Measurements from ENCODE around the gene RASGRF1.
"Not testable (repeated sequence)": the region's sequence is repeated elsewhere in the genome, so short reads cannot be mapped to it uniquely, and the experiment has no call there.

Gene RASGRF1

DNA sequence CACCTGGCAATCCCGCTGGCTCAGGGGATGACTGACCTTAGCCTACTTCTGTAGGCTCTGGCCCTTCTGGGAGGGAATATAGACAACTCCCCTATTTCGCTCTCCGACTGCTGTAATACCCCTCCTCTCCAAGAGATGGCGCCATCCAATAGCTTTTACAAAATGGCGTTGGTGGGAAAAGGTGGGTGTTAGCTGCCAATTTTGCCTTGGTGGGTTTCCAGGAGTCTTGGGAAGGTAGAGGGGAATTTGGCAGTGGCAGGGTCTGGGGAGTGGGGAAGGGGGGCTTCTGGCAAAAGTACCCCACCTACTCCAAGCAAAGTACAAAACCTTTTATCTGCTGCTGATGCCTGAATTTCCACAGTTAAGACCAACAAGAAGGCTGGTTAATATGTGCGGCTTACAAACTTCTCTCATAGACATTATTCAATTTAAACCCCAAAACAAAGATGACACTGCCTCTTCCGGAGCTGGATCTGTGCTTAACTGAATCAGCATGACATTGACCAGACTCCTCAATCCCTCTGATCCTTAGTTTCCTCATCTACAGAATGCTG is 62.1 kb downstream of the RASGRF1 start:
- H3K9me3 ChIP-seq (ENCODE audit: control insufficient read depth, low read length), result no peaks in the 10 kb centered on the region
- H3K27ac ChIP-seq, result no peak overlapping the region
- no peak overlapping the region for H3K9ac ChIP-seq
- TF ChIP-seq, protein P1, sequence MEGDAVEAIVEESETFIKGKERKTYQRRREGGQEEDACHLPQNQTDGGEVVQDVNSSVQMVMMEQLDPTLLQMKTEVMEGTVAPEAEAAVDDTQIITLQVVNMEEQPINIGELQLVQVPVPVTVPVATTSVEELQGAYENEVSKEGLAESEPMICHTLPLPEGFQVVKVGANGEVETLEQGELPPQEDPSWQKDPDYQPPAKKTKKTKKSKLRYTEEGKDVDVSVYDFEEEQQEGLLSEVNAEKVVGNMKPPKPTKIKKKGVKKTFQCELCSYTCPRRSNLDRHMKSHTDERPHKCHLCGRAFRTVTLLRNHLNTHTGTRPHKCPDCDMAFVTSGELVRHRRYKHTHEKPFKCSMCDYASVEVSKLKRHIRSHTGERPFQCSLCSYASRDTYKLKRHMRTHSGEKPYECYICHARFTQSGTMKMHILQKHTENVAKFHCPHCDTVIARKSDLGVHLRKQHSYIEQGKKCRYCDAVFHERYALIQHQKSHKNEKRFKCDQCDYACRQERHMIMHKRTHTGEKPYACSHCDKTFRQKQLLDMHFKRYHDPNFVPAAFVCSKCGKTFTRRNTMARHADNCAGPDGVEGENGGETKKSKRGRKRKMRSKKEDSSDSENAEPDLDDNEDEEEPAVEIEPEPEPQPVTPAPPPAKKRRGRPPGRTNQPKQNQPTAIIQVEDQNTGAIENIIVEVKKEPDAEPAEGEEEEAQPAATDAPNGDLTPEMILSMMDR (IDR thresholded peaks at IDR 0.05), result peak; percentile 50
- no peaks in the 10 kb centered on the region for H3K36me3 ChIP-seq (ENCODE audit: control insufficient read depth, insufficient read depth, low read length)
- H2AFZ ChIP-seq, result no peak overlapping the region
- H3K79me2 ChIP-seq, result no peaks in the 10 kb centered on the region
- H3K4me2 ChIP-seq (ENCODE audit: low read length), result no peak overlapping the region
- no peaks in the 10 kb centered on the region for H3K27me3 ChIP-seq (ENCODE audit: control insufficient read depth, insufficient read depth, low read length)
- H3K4me3 ChIP-seq (ENCODE audit: low read depth, low read length), result no peak overlapping the region
- H3K4me1 ChIP-seq, result no peaks in the 10 kb centered on the region

DNA sequence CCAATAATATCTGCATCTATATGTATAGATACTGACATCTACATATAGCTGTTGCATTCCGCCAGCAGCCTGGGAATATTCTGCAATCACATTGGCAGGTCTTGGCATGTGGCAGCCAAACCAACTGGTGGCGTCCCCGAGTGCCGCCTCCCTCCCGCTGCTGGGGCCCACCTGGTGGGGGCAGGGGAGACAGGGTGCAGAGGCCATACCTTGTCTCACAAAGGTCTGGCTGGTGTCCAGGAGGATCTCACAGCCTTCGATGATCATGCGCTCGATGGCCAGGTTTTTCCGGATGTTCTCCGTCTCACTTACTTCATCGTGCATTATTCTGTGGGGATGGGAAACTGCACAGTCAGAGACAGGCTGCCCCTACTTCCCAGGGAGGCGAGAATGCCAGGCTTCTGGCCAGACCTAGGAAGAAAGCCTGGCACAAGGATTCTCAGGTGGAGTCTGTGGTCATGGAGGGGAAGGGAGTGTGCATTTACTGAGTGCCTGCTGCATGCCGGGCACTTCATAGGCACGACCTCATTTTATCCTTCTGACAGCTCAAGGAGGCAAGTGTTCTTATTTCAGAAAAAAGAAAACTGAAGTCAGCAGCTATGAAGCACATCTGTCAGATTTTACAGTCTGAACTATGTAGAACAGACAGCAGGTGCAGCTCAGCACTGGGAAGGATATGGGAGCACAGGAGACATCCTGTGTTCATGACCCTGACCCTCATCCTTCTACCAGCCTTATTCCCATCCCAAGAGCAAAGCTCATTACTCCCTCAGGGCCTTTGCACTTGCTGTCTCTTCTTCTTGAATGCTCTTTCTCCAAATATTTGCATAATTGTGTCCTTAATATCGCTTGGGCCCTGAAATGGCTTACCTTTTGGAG is 62.8 kb downstream of the RASGRF1 start:
- no peaks in the 10 kb centered on the region for H3K9me3 ChIP-seq (ENCODE audit: control insufficient read depth, low read length)
- H3K9ac ChIP-seq, result no peak overlapping the region
- TF ChIP-seq, protein P1 (IDR thresholded peaks at IDR 0.05), result no peak
- no peaks in the 10 kb centered on the region for H3K36me3 ChIP-seq (ENCODE audit: control insufficient read depth, insufficient read depth, low read length)
- H3K79me2 ChIP-seq, result no peaks in the 10 kb centered on the region
- H3K4me1 ChIP-seq, result no peaks in the 10 kb centered on the region
- no peak overlapping the region for H3K4me2 ChIP-seq (ENCODE audit: low read length)
- no peaks in the 10 kb centered on the region for H3K27me3 ChIP-seq (ENCODE audit: control insufficient read depth, insufficient read depth, low read length)
- no peak overlapping the region for H3K4me3 ChIP-seq (ENCODE audit: low read depth, low read length)
- no peak overlapping the region for H3K27ac ChIP-seq
- H2AFZ ChIP-seq, result no peak overlapping the region

DNA sequence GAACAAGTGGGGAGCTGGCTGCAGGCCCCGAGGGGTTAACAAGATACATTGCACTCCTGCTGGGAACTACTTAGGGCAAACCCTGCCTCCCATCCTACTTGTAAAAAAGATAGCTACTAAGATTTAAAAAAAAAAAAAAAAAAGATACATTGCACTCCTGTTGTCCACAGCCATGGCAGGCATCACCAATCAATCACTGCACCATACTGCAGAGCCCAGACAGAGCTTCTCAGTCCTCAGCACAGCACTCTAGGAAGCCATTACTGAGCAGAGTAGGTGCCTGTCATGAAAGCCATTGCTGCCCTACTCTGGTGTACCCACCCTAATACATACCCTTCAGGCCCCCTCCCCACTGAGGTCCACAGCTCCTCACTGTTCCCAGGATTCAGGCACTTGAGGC is 64.8 kb downstream of the RASGRF1 start:
- no peaks in the 10 kb centered on the region for H3K79me2 ChIP-seq
- no peaks in the 10 kb centered on the region for H3K9me3 ChIP-seq (ENCODE audit: control insufficient read depth, low read length)
- no peaks in the 10 kb centered on the region for H3K27me3 ChIP-seq (ENCODE audit: control insufficient read depth, insufficient read depth, low read length)
- no peak overlapping the region for H3K9ac ChIP-seq
- H3K4me3 ChIP-seq (ENCODE audit: low read depth, low read length), result no peak overlapping the region
- no peaks in the 10 kb centered on the region for H3K4me1 ChIP-seq
- H3K4me2 ChIP-seq (ENCODE audit: low read length), result no peak overlapping the region
- H3K36me3 ChIP-seq (ENCODE audit: control insufficient read depth, insufficient read depth, low read length), result no peaks in the 10 kb centered on the region
- TF ChIP-seq, protein P1 (IDR thresholded peaks at IDR 0.05), result no peak
- no peak overlapping the region for H2AFZ ChIP-seq
- no peak overlapping the region for H3K27ac ChIP-seq

DNA sequence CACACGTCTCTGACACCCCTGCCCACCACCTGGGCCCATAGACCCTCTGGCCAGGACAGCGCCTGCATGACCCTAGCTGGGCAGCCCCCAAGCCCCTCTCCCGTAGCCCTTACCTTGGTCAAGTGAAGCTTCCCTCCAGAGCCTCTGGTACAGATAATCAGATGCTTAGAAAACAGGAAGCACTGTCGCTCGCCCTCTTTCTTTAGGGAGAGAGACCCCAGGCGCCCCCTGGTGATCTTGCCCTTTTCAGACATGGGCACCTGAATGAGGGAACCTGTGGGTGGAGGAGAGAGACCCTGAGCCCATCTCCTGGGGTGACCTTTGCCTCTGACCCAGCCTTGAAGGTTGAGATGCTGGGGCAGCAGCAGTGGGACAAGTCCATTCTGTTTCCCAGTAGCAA is 65.4 kb downstream of the RASGRF1 start:
- no peak overlapping the region for H3K4me2 ChIP-seq (ENCODE audit: low read length)
- no peak overlapping the region for H2AFZ ChIP-seq
- H3K27ac ChIP-seq, result no peak overlapping the region
- no peaks in the 10 kb centered on the region for H3K9me3 ChIP-seq (ENCODE audit: control insufficient read depth, low read length)
- no peaks in the 10 kb centered on the region for H3K4me1 ChIP-seq
- no peaks in the 10 kb centered on the region for H3K36me3 ChIP-seq (ENCODE audit: control insufficient read depth, insufficient read depth, low read length)
- TF ChIP-seq, protein P1 (IDR thresholded peaks at IDR 0.05), result no peak
- H3K27me3 ChIP-seq (ENCODE audit: control insufficient read depth, insufficient read depth, low read length), result no peaks in the 10 kb centered on the region
- no peaks in the 10 kb centered on the region for H3K79me2 ChIP-seq
- H3K9ac ChIP-seq, result no peak overlapping the region
- no peak overlapping the region for H3K4me3 ChIP-seq (ENCODE audit: low read depth, low read length)

DNA sequence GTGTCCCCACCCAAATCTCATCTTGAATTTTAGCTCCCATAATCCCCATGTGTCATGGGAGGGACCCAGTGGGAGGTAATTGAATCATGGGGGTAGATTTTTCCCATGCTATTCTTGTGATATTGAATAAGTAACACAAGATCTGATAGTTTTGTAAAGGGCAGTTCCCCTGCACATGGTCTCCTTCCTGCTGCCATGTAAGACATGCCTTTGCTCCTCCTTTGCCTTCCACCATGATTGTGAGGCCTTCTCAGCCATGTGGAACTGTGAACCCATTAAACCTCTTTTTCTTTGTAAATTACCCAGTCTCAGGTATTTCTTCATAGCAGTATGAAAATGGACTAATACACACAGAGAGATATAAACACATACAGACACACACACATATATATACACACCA is 66.1 kb downstream of the RASGRF1 start:
- H2AFZ ChIP-seq; H3K27me3 ChIP-seq (ENCODE audit: control insufficient read depth, insufficient read depth, low read length); H3K4me1 ChIP-seq; H3K4me3 ChIP-seq (ENCODE audit: low read depth, low read length); H3K9me3 ChIP-seq (ENCODE audit: control insufficient read depth, low read length); H3K4me2 ChIP-seq (ENCODE audit: low read length); H3K27ac ChIP-seq; H3K79me2 ChIP-seq; H3K9ac ChIP-seq; H3K36me3 ChIP-seq (ENCODE audit: control insufficient read depth, insufficient read depth, low read length): not testable (repeated sequence)
